Testis (tissue), 2 donors: ENCODE measurements around the gene RMDN2.

Experiments used
- POLR2A ChIP-seq: fragments of 450-650 bp; IDR thresholded peaks from one replicate; pipeline ENCODE4 v1.6.1; 2017; ENCODE audit warnings: antibody characterized with exemption, mild to moderate bottlenecking, moderate library complexity
- TF ChIP-seq, protein P1 (sequence below), 3 experiments: fragments of 450-650 bp in 2 of 3; fragments of 200-600 bp in 1 of 3; sonication (generic) in 1 of 3; IDR thresholded peaks; one replicate each; pipeline ENCODE4 v1.5.1; 2016 to 2019; ENCODE audit warnings: antibody characterized with exemption in 3 of 3, mild to moderate bottlenecking in 2 of 3, moderate library complexity in 1 of 3

DNA sequence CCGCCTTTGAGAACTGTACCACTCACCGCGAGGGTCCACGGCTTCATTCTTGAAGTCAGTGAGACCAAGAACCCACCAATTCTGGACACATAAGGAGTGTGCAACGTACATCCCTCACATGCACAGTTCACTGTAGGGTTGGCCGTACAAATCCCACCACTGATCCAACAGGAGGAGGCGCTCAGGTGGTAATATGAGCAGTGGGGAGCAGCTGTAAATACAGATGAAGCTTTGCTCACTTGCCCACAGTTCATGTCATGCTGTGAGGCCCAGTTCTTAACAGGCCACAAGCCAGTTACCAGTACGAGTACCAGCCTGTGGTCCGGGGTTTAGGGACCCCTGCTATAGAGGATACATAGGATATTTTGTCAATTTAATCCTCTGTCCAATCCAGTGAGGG lies 96.5 kb downstream of the RMDN2 start:
- TF ChIP-seq, protein P1, sequence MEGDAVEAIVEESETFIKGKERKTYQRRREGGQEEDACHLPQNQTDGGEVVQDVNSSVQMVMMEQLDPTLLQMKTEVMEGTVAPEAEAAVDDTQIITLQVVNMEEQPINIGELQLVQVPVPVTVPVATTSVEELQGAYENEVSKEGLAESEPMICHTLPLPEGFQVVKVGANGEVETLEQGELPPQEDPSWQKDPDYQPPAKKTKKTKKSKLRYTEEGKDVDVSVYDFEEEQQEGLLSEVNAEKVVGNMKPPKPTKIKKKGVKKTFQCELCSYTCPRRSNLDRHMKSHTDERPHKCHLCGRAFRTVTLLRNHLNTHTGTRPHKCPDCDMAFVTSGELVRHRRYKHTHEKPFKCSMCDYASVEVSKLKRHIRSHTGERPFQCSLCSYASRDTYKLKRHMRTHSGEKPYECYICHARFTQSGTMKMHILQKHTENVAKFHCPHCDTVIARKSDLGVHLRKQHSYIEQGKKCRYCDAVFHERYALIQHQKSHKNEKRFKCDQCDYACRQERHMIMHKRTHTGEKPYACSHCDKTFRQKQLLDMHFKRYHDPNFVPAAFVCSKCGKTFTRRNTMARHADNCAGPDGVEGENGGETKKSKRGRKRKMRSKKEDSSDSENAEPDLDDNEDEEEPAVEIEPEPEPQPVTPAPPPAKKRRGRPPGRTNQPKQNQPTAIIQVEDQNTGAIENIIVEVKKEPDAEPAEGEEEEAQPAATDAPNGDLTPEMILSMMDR (IDR thresholded peaks at IDR 0.05), result no peak
- TF ChIP-seq POLR2A, result no peak
